GM23248 (cell line): ENCODE measurements around the gene CLCN7.

Experiments
- EZH2 ChIP-seq: fragments of 200-600 bp; sonication (generic); IDR thresholded peaks from 2 replicates; pipeline ENCODE4 v1.6.1; 2018; ENCODE audit warnings: antibody characterized with exemption, mild to moderate bottlenecking; ENCODE audit not compliant: insufficient read depth, poor library complexity, severe bottlenecking
- EZH2phosphoT487 ChIP-seq: fragments of 200-600 bp; sonication (generic); IDR thresholded peaks from 2 replicates; pipeline ENCODE4 v1.6.1; 2018; ENCODE audit warnings: antibody characterized with exemption, moderate library complexity, mild to moderate bottlenecking, low read depth; ENCODE audit not compliant: insufficient read depth

GRCh38 chr16:1401061-1401757 lies 73.6 kb downstream of the CLCN7 start:
- TF ChIP-seq EZH2, result no peak
- TF ChIP-seq EZH2phosphoT487, result no peak
